ENCODE measurements around the gene COX10.

COX10 gene

GRCh38 chr17:14070344-14070984 is 1.2 kb downstream of the COX10 start:
- no peak for DNase-seq (ENCODE audit: low spot score)

- no peak for DNase-seq (ENCODE audit: low spot score)
These were observed 3.6 kb downstream of the COX10 start for GRCh38 chr17:14072881-14073280.

GRCh38 chr17:14078027-14078426 is 8.7 kb downstream of the COX10 start:
- no peak for DNase-seq (ENCODE audit: low spot score)

GRCh38 chr17:14080847-14081251 is 11.5 kb downstream of the COX10 start:
- no peak for DNase-seq (ENCODE audit: low spot score)

GRCh38 chr17:14082848-14083247 is 13.5 kb downstream of the COX10 start:
- no peak for DNase-seq (ENCODE audit: low spot score)

- no peak for DNase-seq (ENCODE audit: low spot score)
These were observed 15.7 kb downstream of the COX10 start for GRCh38 chr17:14084955-14085354.

DNA sequence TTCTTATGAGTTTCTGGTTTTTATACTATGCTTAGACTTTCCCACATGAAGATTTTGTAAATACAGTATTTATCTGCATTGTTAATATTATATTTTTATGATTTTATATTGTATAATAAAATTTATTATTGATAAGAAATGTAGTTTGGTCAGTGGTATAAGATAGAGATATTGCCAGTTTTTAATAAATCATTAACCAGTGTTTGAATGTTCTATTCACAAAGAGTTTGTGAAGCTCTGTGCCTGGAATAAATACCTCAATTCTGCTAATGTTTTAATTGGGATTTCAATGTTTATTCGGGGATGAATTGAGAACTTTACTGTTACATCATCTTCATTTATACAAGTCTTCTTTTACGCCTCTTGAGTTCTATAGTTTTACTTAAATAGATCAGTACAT is 16.9 kb downstream of the COX10 start:
- DNase-seq (ENCODE audit: low spot score), result no peak

DNA sequence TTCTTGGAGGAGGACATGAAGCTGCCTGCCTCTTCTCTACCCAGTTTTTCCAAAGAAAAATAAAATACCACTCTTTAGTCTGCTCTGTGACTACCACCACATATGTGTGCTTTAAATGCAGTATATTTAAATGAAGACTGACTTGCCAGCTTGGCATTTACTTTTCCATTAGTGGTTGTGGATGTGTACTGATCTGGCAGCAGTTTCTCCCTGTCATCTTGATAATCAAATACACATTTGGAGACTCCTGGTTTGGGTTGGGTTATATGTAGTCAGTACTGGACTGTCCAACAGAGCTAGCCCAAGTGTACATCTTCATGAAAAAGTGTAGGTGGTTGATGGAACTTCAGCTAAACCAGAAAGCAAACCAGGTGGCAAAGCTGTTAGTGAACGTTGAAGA is 19.9 kb downstream of the COX10 start:
- DNase-seq (ENCODE audit: low spot score), result no peak

- no peak for DNase-seq (ENCODE audit: low spot score)
These were observed 22.1 kb downstream of the COX10 start for GRCh38 chr17:14091367-14091766.

DNA sequence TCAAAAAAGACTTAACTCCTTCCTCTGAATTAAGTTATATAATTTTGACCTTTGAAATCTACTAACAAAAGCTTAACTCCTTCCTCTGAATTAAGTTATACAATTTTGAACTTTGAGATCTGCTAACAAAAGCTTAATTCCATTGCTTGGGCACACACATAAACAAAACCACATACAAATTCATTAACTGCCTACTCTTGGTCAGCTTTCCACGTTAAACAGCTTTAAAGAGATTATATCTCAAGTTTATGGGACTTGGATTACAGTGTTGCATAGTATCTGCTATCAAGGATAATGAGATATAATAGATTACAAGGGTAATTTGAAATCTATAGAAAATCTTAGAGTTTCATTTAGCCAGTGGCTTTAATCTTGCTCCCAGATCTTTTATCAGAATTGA is 23.5 kb downstream of the COX10 start:
- no peak for DNase-seq (ENCODE audit: low spot score)

DNA sequence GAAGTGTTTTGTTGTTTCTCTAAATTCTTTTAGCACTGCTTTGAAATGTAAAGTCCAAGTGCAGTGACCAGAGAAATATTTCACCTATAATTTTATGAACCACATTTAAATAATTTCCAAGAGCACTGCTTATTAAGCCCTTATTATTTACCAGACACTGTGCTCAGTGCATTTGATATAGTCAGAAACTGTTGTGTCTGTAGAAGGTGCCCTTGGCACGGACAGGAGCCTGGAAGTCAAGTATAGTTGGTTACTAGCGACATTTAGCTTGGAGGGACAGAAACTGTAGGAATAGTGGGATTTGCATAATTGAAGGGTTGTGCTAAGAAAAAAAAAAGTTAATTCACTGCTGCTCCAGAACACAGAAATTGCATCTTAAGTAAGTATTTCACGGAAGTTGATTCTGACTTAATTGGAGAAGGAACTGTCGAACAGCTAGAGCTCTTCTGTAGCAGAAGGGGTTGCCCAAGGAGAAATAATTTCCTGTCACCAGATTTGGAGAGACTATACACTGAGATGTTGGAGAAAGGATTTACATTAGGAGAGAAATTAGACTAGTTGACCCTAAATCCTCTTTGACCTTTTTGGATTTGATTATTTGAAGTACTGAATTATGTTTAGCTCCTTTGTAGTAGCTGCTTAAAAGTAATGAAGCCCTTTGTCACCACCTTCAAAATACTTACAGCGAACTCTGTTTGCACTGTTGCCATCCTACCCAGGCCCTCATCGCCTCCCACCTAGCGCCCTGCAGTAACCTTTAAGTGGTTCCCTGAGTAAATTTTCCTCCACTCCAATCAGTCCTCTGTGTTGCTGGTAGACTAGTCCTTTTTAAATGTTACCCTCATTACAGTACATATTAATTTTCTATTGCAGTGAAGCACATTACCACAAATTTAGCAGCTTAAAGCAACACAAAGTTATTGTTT is 25.6 kb downstream of the COX10 start:
- DNase-seq (ENCODE audit: low spot score), result no peak

DNA sequence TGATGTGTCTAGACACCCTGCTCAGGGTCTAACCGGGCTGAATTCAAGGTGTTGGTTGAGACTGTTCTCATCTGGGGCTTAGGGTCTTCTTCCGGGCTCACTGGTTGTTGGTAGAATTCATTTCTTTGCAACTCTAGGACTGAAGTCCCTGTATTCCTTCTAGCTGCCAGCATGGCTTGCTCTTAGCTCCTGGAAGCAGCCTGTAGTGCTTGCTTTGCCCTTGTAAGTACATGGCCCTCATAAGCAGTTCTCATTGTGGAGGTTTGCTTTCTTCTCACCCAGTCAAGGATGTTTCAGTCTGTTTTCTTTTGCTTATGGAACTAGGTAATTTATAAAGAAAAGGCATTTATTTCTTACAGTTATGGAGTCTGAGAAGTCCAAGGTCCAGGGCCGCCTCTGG is 26.3 kb downstream of the COX10 start:
- no peak for DNase-seq (ENCODE audit: low spot score)

- no peak for DNase-seq (ENCODE audit: low spot score)
These were observed 28.9 kb downstream of the COX10 start for GRCh38 chr17:14098246-14098645.

- no peak for DNase-seq (ENCODE audit: low spot score)
These were observed 32.7 kb downstream of the COX10 start for GRCh38 chr17:14101976-14102375.

GRCh38 chr17:14103836-14104235 is 34.5 kb downstream of the COX10 start:
- DNase-seq (ENCODE audit: low spot score), result no peak

DNA sequence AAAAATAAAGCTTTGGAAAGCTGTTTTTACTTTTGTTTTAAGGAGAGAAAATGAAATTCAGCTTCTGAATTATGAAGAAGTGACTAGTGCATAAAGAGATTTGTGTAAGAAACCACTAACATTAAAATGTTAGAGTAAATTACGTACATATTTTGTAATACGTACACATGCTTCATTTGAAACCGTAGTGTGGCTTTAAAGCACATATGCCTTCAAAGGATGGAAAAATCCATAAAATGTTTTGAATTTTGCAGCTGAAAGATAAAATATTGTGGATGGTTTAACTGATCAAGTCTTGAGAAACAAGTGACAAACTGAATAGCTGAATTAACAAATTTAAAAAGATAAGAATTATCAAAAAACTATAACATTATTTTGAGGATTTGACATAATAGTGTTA is 35.4 kb downstream of the COX10 start:
- no peak for DNase-seq (ENCODE audit: low spot score)

DNA sequence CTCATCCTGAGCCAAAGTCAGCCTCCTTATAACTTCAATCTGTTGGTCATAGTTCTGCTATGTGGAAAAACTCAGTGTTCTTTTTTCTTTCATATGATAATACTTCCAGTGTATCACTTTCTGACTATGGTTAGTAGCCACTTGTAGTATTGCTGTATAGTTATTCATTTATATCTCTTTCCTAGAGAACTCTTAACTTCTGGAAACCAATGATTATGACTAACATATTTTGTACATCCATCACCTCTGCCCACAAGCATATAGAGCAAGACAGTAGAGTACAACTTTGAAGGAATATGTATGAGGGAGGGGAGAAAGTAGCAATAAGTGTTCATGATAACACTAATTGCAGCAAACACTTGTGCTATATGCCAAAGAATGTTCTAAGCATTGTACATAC is 38.6 kb downstream of the COX10 start:
- no peak for DNase-seq (ENCODE audit: low spot score)

DNA sequence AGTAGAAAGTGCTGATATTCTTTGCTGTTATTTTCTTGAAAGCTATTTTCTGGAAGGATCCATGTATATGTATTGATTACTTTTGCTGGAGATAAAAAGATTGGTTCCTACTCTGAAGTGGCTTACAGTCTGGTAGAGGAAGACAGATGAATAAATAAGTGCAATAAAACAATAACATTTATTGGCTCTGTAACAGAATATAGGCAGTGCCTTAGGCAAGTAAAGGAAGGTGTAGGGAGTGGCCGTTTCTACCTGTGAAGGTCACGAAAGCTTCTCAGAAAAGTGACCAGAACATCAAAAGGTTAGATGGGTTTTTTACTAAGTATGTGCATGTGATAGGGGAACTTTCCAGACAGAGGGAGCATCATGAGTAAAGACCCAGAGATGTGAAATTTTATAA is 43.1 kb downstream of the COX10 start:
- DNase-seq (ENCODE audit: low spot score), result no peak

DNA sequence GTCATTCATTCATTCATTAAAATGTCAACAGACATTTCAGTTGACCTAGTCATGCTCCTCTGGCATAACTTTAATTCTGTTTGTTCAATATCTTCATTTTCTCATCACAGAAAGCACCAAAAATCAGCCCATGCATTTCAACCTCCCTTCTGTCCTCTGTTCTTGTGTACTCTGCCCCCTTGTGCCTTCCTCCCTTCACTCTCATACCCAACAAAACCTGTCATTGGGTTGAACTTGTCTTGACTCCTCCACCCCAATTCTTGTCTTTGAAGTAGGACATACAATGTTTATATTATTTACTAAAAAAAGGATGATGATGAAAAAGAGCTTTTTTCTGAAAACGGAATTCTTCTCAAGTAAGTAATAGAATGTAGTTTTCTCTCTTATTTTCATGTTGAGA is 43.8 kb downstream of the COX10 start:
- no peak for DNase-seq (ENCODE audit: low spot score)

GRCh38 chr17:14116263-14117024 is 47.1 kb downstream of the COX10 start:
- DNase-seq (ENCODE audit: low spot score), result no peak

- no peak for DNase-seq (ENCODE audit: low spot score)
These were observed 49.6 kb downstream of the COX10 start for GRCh38 chr17:14118951-14119350.

DNA sequence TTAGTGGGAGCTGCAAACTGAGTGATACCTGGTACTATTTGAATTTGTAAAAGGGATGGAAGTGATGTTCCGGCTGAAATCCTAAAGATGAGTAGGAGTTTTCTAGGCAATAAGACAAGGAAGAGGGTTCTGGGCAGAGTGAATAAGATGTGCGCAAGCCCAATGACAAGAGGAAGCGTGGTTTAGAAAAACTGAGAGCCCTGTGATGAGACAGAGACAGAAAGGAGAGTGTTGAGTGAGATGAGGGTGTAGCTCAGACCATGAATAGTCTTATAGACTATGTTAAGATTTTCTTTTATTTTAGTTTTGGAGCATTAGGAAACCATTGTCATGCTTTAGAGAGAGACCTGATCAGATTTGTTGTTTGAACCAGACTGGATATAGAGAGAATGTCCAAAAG is 50.2 kb downstream of the COX10 start:
- DNase-seq (ENCODE audit: low spot score), result no peak

DNA sequence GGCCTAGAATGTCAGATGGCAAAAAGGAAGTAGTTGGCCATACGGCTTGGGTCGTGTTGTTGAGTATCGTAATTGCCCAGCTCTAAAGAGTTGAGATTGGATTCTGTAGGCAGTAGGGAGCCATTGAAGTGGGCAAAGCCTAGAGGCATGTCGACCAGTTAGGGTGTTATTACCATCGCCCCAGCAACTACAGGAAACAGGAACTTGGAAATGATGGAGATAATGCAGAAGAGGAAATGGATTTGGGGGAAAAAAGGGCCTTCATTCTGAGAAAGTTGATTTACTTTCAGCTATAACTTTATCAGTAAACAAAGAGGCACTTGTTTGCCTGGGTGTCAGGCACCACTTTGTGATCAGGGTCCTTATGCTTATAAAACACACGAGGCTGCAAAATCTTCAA is 52.6 kb downstream of the COX10 start:
- DNase-seq (ENCODE audit: low spot score), result no peak
